Transverse colon (tissue), 4 donors: Measurements from ENCODE around the gene POU3F4.

ENCODE experiments used
- CTCF ChIP-seq, 5 experiments: fragments of 200-600 bp in 3 of 5; fragments of 450-650 bp in 2 of 5; sonication (generic) in 3 of 5; IDR thresholded peaks; 1 replicate in 2 of 5; 2 replicates in 3 of 5; pipeline ENCODE4 v1.5.1; 2016 to 2017; ENCODE audit warnings: antibody characterized with exemption in 5 of 5, inconsistent platforms in 3 of 5, mild to moderate bottlenecking in 2 of 5, moderate library complexity in 1 of 5
- POLR2A ChIP-seq: fragments of 450-650 bp; IDR thresholded peaks from one replicate; pipeline ENCODE4 v1.6.1; 2016; ENCODE audit warnings: antibody characterized with exemption, mild to moderate bottlenecking, moderate library complexity
- POLR2AphosphoS5 ChIP-seq, 3 donors: sonication (generic); formaldehyde crosslinking; IDR thresholded peaks; one replicate each; pipeline ENCODE4 v1.6.1; 2016; ENCODE audit warnings: antibody characterized with exemption in 3 of 3

GRCh38 chrX:83501003-83501402, 7.1 kb upstream of the POU3F4 start:
- TF ChIP-seq CTCF (IDR thresholded peaks at IDR 0.05): no peak
- TF ChIP-seq POLR2A: no peak
- no peak for TF ChIP-seq POLR2AphosphoS5 (IDR thresholded peaks at IDR 0.05)
